Measurements from ENCODE around the gene COL27A1. TPM values are rescaled to one million over a fixed set of nuclear protein-coding genes. Genes with fewer than 3 reads are reported as not detected.

COL27A1 gene
- total and polyA plus RNA-seq, 2 donors (not counting 1 experiment from before 2014, with no cell fraction given), result 0.16 to 0.27 TPM

- no peak for TF ChIP-seq EZH2 (IDR thresholded peaks at IDR 0.05; ENCODE audit: borderline replicate concordance, insufficient read depth, low read depth, low read length, poor library complexity, severe bottlenecking)
- no peak for TF ChIP-seq CTCF (IDR thresholded peaks at IDR 0.05)
- H3K4me3 ChIP-seq (ENCODE audit: control extremely low read depth in 1 of 5, extremely low read depth in 1 of 5, insufficient read depth in 1 of 5, low read depth in 2 of 5, low read length in 4 of 5), result no peak overlapping the region
- H3K79me2 ChIP-seq (ENCODE audit: control insufficient read depth, insufficient read depth, low read length), result no peaks in the 10 kb centered on the region
- H3K4me1 ChIP-seq (ENCODE audit: control insufficient read depth in 2 of 2, insufficient read depth in 2 of 2, low read length in 2 of 2), result no peaks in the 10 kb centered on the region
- DNase-seq (no peak), ATAC-seq (ENCODE audit: low read depth) (no peak)
- no peaks in the 10 kb centered on the region for H3K36me3 ChIP-seq (replicated peaks in 1 of 2; ENCODE audit: control extremely low read depth in 1 of 2, control insufficient read depth in 1 of 2, extremely low read depth in 1 of 2, insufficient read depth in 2 of 2, low read length in 1 of 2)
- H3K9me3 ChIP-seq (ENCODE audit: control extremely low read depth in 1 of 3, control insufficient read depth in 2 of 3, insufficient read depth in 1 of 3, low read length in 2 of 3), result no peaks in the 10 kb centered on the region
- WGBS (ENCODE audit: insufficient coverage), result 86% methylated on average over 22 of the region's 22 CpGs
- no peak overlapping the region for H3K4me2 ChIP-seq (replicated peaks; ENCODE audit: low read depth, low read length, poor library complexity, severe bottlenecking)
- ChIA-PET POLR2A (no interaction called here), CTCF (no interaction called here)
- H3K4me1 Mint-ChIP-seq, result no peaks in the 10 kb centered on the region
- no peak overlapping the region for H3K4me3 Mint-ChIP-seq
- peaks cover 5% of the 10 kb centered on the region for H3K27me3 Mint-ChIP-seq
- intact Hi-C loops (cut with micrococcal nuclease), result no loop called here
- H3K9ac ChIP-seq (ENCODE audit: low read length), result no peak overlapping the region
- no peak overlapping the region for H3K27ac ChIP-seq (ENCODE audit: low read length in 2 of 2)
- H3K27ac Mint-ChIP-seq, result no peak overlapping the region
- H4K20me1 ChIP-seq (ENCODE audit: control insufficient read depth, insufficient read depth, low read length, poor library complexity, severe bottlenecking), result no peaks in the 10 kb centered on the region
- no peaks in the 10 kb centered on the region for H3K9me3 Mint-ChIP-seq (ENCODE audit: insufficient read depth)
- peaks cover 0 to 3% (median 0%) of the 10 kb centered on the region in 4 experiments for H3K27me3 ChIP-seq (replicated peaks in 1 of 4; ENCODE audit: control extremely low read depth in 1 of 4, control insufficient read depth in 3 of 4, insufficient read depth in 4 of 4, low read length in 3 of 4)
- no peak overlapping the region for H2AFZ ChIP-seq (ENCODE audit: insufficient read depth, low read depth, low read length, poor library complexity, severe bottlenecking)
Observed at GRCh38 chr9:114168281-114169028, 13.1 kb downstream of the COL27A1 start.
